HG02884 (cell line): ENCODE results near the gene GFM1.
"Not testable (repeated sequence)": the region's sequence is repeated elsewhere in the genome, so short reads cannot be mapped to it uniquely, and the experiment has no call there.

Source experiments
- ATAC-seq: cut with Tn5 transposase; IDR thresholded peaks from one replicate; pipeline ENCODE4 v1.9.1; 2021; ENCODE audit warnings: mild to moderate bottlenecking, moderate library complexity; ENCODE audit not compliant: unreplicated experiment

Gene GFM1

GRCh38 chr3:158672215-158673176 is 28.2 kb downstream of the GFM1 start, which contains the start of gene LXN:
TSS of gene LXN (minus strand) at chr3:158672648. CDS start at chr3:158672478, 170 bp downstream.
- peak; percentile 99 for ATAC-seq

GRCh38 chr3:158678687-158679086 is 34.4 kb downstream of the GFM1 start:
- no peak for ATAC-seq

DNA sequence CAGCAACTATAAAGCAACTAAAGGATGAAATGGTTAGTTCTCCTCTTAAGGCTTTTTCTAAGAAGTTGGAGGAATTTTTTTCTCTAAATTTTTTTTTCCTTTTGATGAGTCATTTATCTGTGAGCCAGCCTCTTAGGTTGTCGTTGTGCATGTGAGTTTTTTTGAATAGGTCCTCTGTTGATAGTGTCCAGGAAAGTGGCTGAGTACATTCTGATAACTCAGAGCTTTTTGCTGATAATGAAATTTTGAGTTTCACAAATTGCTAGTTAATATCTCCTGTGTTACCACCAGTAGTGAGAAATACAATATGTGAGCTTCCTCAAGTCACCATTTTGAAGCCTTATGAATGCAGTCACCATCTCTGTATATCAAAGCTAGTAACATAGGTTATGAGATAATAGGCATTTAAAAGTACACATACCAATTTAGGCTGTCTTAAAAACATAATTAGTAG is 35.2 kb downstream of the GFM1 start:
- no peak for ATAC-seq

DNA sequence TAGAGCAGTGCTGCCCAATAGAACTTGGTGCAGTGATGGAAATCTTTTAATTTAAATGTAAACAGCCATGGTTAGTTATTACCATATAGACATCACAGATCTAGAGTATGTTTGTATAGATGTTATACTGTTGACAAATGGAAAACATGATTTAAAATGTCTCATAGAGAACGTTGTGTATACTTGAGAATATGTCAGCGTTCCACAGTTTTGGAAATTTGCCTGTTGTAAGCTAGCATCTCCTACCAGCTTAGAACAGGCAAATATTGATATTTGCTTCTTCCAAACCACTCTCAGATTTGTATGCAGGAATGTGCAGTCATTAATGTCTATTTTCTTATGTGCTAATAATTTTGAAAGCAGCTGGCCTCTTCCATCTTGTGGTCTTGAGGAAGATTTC is 36.5 kb downstream of the GFM1 start:
- no peak for ATAC-seq

GRCh38 chr3:158683230-158683962 is 39.1 kb downstream of the GFM1 start:
- ATAC-seq = no peak

DNA sequence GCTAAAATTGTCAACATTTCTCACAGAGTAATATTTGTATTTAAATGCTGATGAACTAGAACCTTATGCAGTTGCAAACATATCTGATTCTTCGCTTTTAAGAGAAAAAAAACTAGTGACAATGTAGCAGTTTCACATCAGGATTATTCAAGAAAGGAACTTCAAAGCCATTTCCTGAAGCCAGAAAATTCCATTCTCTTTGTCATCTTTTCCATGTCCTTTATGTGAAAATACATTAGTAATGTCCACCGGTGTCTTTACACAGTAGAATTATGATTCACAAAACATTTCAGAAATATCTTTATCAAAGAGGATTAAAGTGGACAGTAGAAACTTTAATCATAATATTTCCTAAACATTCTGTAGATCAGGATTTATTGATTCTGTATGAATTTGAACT is 40.8 kb downstream of the GFM1 start:
- ATAC-seq = no peak

GRCh38 chr3:158693866-158694456 is 49.6 kb downstream of the GFM1 start:
- ATAC-seq = not testable (repeated sequence)

DNA sequence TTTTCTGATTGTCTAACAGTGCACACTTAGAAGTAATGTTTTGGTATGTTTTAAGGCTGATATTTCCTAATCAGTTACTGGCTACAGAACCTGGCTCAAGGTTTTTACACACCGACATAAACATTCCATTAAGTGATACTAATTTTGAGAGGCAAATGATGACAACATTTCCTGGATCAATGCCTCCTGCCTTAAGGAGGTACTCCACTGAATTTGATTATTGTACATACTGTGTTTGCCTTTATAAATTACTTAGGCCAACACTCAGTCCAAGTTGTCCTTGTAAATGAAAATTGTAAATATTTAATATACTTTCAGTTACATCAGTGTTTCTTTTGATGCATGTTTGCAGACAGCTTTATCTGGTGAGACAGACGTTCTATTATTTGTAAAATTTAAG is 52.3 kb downstream of the GFM1 start:
- ATAC-seq = no peak

DNA sequence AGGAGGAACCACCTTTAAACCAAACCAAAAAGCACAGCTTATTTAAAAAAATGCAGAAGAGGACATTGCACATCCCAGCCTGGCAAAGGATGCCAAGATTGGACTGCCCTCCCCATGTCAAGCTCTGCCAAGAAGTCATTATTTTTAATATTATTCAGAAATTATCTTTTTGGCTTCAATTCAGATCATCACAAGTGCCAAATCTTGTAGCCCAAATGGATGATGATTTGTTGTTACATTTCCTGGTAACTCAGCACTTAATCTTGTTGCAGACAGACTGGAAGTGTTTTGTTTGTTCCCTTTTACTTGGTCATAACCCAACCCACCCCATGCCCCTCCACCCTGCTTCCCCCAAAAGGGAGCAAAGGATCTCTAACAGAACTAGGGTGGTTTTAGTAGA is 56.2 kb downstream of the GFM1 start:
- ATAC-seq = no peak

DNA sequence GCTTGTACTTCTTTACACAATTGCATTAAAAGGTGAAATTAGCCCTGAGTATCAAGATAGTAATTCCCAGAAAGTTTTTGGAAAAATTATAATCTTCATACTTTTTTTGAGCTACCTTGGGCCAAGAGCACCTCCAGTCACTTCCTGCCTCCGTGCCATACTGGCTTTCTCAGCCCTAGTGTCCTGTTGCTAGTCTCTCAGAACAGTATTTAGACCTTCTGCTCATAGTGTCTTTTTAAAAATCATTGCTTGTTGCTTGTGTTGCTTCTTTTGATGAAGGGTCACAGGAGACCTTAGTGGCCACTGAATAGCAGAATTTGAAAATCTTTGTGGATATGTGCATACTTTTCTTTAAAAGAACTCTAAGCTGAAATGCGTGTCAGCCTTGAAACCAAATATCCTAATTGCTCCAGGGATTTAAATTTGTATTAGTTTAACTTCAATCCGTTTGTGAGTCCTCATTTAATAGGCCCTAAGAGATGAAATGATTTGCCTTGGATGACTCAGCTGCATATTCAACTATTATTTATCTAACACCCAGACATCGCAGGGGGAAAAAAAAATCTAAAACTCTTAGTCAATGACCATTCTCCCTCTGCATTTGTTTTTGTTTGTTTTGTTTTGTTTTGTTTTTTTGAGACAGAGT is 57.2 kb downstream of the GFM1 start:
- ATAC-seq = no peak

DNA sequence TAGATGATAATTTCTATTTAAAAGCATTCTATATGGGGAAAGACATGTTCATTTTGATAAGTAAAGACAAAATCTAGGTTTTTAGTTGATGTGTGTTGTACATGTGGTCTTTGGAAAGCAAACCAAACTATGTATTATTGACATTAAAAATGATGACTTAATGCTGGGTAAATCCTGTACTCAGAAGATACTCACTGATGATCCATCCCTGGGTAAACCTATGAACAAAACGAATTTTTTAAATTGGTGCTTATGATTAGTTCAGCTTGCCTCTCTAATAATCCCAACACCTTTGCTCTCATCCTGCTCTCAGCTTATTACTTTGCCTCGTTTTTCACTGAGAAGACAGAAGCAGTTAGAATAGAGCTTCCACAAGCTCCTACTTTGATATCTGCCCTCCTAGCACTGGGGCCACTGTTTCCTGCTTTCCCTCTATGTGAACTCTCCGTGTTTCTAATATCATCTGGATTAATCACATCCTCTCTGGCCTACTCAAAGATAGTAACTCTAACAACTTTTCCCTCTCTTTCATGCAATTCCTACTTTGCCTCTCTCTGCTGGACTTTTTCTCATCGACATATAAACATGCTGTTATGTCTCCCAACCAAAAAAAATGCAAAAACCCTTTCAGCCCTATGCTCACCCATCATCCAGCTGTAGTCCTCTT is 58.6 kb downstream of the GFM1 start:
- ATAC-seq = no peak

DNA sequence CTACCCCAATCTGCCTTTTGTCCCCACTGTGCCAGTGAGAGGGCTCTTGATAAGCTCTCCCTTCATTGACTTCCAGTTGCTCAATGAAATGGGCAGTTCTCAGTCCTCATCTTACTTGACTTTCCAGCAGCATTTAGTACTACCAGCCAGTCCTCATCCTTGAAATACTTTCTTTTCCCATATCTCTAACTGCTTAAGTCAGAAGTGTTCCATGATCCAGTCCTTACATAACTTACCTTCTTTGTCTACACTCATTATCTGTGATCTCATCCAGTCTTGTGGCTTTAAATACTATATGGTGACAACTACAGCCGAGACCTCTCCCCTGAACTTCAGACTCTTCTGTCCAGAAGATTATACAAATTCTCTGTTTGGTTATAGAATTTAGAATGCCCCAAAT is 59.2 kb downstream of the GFM1 start:
- ATAC-seq = no peak

- ATAC-seq = no peak
These were observed 65.3 kb downstream of the GFM1 start for GRCh38 chr3:158709666-158710083.

DNA sequence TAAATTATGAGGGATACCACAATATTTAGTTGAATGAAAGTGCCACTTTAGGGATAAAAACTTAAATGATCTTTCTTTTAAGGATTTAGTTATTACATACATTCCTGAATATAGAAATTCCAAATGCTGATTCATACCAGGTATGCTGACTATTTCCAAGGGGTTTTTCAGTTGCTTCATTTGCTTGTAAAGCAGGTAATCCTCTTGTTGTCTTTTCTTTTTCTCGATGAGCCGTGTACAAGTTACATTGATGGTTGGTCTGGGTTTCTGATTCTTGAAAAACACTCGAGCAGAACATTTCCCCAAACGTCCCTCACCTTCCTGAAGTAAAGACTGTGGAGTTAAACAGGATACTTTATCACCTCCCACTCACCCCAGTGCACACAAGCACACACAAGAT is 66.3 kb downstream of the GFM1 start:
- ATAC-seq = no peak

DNA sequence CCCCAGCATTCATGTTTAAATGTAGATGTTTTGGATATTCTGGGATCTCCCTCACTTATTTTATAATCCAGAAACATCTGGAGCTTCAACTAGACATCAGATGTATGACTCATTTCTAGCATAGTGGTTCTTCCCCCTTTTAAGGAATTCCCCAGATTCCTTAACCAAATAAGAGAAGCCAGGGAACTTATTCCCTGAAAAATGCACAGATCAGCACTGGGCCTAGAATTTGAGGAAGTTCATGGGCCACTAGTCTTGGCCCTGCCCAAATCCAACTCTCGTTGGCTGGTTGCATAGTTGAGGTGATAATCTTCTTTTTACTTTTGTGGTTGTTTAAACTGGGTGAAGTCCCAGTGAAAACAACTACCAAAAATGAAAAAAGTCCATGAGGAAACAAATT is 67.6 kb downstream of the GFM1 start:
- no peak for ATAC-seq

- ATAC-seq = peak; percentile 68
These were observed 68.1 kb downstream of the GFM1 start for GRCh38 chr3:158712443-158712842.

DNA sequence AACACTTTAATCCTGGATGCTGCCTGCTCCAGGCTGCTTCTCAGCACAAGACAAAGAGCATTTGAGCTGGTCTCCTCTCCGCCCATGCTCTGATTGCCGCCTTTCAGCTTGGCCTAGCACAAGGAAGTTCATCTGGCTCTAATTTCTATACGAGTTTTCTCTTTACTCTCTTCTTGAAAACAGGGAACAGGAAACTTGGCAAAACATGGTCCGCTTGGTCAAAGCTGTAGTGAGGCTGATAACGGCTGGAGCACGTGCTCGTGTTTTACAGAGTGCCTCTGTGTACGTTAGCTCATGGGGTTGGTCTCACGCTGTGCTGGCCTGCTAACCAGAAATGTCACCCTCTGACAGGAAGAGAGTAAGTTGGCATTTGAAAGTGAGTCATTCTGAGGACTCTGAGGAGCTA is 68.8 kb downstream of the GFM1 start:
- ATAC-seq = no peak

DNA sequence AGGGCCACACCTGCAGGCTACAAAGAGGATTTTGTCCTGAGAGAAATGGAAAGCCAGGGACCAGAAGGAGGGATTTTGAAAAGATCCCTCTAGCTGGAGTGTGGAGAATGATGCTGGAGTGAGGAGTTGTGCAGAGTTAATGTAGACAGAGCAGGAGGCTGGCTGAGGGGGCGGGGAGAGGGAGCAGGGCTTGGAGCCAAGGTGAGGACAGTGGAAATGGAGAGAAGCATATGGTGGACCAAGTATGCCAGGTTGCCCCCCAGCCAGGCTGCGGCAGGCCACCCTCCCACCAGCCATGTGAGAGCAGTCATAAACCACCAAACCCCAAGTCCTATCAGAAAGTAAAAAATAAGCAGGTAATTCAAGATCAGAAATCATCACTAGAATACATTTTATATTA is 73.2 kb downstream of the GFM1 start:
- ATAC-seq = no peak

GRCh38 chr3:158718490-158719170 is 74.3 kb downstream of the GFM1 start:
- ATAC-seq = no peak

DNA sequence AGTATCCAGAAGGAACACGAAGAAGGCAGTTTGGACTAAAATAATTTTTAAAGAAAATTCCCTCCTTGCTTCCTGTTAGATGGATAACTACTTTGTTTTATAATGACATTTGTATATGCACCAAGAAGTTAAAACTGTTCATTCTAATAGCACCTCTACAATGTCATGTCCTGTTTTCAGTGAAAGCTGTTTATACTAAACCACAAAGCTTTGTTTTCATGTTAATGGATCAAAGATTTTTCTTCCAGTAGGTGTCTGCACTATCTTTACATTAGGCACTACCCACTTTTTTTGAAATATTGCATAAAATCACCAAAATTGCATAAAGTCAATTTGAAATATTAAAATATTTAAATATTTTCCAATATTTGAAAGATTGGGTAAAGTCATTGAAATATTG is 77.8 kb downstream of the GFM1 start:
- no peak for ATAC-seq
